ENCODE measurements around the gene CCDC127. TPM values are rescaled to one million over a fixed set of nuclear protein-coding genes. Genes with fewer than 3 reads are reported as not detected.
A peak's percentile ranks its signal among the peaks of the same experiment; 100 is the strongest.

The CCDC127 gene
- total RNA-seq, 4 donors from 2014 or later, result 0.97 to 4.2 (median 1.9) TPM

- peaks cover 0 to 81% (median 2%) of the 10 kb centered on the region in 4 donors for H3K27me3 ChIP-seq
- H3K4me3 ChIP-seq, result no peak overlapping the region
- no peaks in the 10 kb centered on the region for H3K9me3 ChIP-seq
- WGBS, 2 donors, result 39 to 45% methylated on average over 3 to 6 of the region's 16 CpGs
- no peak overlapping the region for H3K27ac ChIP-seq
- DNase-seq, result no peak
- peaks cover 10 to 27% (median 13%) of the 10 kb centered on the region in 3 donors for H3K4me1 ChIP-seq
- intact Hi-C loops (cut with DNase I), result no loop called here
- no peak for TF ChIP-seq POLR2A (IDR thresholded peaks at IDR 0.05)
- no peak for TF ChIP-seq CTCF (IDR thresholded peaks at IDR 0.05)
- H3K36me3 ChIP-seq, result no peaks in the 10 kb centered on the region
These were observed 27.5 kb downstream of the CCDC127 start for GRCh38 chr5:190366-191035.

- TF ChIP-seq POLR2A (IDR thresholded peaks at IDR 0.05) (no peak), CTCF (IDR thresholded peaks at IDR 0.05) (no peak)
- Histone ChIP-seq H3K4me3 (no peak overlapping the region), H3K9me3 (no peaks in the 10 kb centered on the region), H3K36me3 (no peaks in the 10 kb centered on the region), H3K4me1 (peaks cover 10 to 27% (median 13%) of the 10 kb centered on the region in 3 donors), H3K27me3 (peaks cover 0 to 84% (median 2%) of the 10 kb centered on the region in 4 donors), H3K27ac (no peak overlapping the region)
- 38 to 77% methylated on average over 2 to 7 of the region's 11 CpGs for WGBS, 2 donors
- no peak for DNase-seq
- intact Hi-C loops (cut with DNase I), result no loop called here
These were observed 28.0 kb downstream of the CCDC127 start for GRCh38 chr5:189976-190365.

DNA sequence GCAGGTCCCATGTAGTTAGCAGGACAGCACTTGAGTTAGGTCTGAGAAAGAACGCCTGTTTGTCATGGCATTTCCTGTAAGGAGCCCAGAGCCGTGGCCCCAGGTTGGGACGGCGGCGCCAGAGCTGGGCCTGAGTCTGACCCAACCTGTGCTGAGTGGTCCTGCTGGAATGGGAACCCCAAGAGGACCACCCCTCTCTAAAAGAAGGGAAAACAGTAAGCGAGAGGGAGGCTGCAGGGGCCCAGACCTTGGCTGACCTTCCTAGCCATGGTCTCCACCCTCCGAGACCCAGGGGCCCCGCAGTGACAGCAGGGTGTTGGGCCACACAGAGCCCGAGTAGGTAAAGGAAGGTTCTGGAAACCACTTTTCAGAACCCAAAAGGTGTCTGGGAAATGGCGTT, 28.5 kb downstream of the CCDC127 start:
- no peaks in the 10 kb centered on the region for H3K9me3 ChIP-seq
- no peak overlapping the region for H3K27ac ChIP-seq
- H3K4me1 ChIP-seq, result peaks cover 10 to 27% (median 13%) of the 10 kb centered on the region in 3 donors
- H3K36me3 ChIP-seq, result no peaks in the 10 kb centered on the region
- H3K27me3 ChIP-seq, result peaks cover 0 to 84% (median 2%) of the 10 kb centered on the region in 4 donors
- no peak overlapping the region for H3K4me3 ChIP-seq
- intact Hi-C loops (cut with DNase I), result no loop called here
- no peak for DNase-seq
- no peak for TF ChIP-seq POLR2A (IDR thresholded peaks at IDR 0.05)
- no peak for TF ChIP-seq CTCF (IDR thresholded peaks at IDR 0.05)
- 92 to 95% methylated on average over 4 of the region's 10 CpGs for WGBS, 2 donors

DNA sequence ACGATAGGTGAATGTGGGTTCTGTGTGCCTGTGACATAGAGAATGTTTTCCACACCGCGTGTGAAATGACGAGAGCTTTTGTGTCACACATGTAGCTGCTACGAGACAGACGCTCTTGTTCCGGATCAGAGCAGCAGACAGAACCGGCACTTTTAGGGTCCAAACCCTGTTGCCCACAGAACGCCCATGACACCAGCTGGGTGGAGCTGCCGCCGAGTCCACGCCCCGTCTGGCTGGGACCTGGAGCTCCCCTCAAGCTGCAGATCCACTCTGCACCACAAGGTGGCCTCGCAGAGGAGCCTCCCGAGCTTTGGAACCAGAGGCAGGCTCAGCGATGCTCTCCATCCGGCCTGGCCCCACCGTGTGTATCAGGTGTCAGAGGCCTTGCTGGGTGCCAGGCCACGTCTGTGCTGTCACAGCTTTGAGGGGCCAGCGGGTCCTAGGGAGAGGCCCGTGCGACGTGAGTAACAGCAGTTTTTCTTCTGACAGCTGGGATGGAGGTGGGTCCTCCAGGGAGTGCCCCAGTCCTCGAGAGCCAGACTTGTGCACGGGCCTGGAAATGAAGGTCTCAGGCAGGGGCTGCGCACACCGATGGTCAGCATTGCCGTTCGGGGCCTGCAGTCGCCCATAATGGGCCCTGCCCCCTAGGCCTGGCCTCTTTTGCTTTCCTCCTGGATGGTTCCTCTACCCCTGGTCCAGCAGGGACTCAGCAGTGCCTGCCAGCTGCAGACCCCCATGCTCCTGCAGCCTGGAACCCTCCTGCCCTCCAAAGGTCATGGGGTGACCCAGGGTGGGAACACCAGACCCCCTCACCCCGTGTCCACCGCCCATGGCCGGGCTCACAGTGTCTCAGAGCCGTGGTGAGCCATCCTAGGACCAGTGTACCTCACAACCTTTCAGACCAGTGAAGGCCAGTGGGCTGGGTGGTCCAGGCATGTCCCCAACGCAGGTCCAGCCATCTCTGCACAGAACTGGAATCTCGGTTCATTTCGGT, 29.2 kb downstream of the CCDC127 start:
- Histone ChIP-seq H3K4me1 (peaks cover 10 to 27% (median 13%) of the 10 kb centered on the region in 3 donors), H3K27ac (no peak overlapping the region), H3K36me3 (no peaks in the 10 kb centered on the region), H3K4me3 (peak overlapping the region in 2 of 4 donors; percentile 7 to 53), H3K9me3 (no peaks in the 10 kb centered on the region), H3K27me3 (peaks cover 0 to 81% (median 2%) of the 10 kb centered on the region in 4 donors)
- TF ChIP-seq CTCF (IDR thresholded peaks at IDR 0.05) (peak; percentile 83 to 96 (median 94)), POLR2A (IDR thresholded peaks at IDR 0.05) (no peak)
- intact Hi-C loops (cut with DNase I), result no loop called here
- WGBS, 2 donors, result 33% methylated on average over 3 of the region's 37 CpGs; no CpG with 5 or more reads in 1 of the 2 donors
- peak; percentile 7 for DNase-seq
